Activated naive CD8-positive, alpha-beta T cell treated with anti-CD3 and anti-CD28 coated beads, Interleukin-2, amount 50 U/mL, for 16 hours (primary cell): ENCODE results near the gene ASPG.

Experiments used
- DNase-seq: peaks from one replicate; pipeline ENCODE4 v3.0.0-alpha.2; 2020; ENCODE audit warnings: low read depth, low spot score

ASPG gene

GRCh38 chr14:104075530-104076151, 9.9 kb upstream of the ASPG start:
- DNase-seq: no peak

- no peak for DNase-seq
These were observed 8.8 kb upstream of the ASPG start for GRCh38 chr14:104076743-104077142.

GRCh38 chr14:104078031-104078455, 7.5 kb upstream of the ASPG start:
- peak; percentile 68 for DNase-seq

- DNase-seq: no peak
These were observed 4.9 kb upstream of the ASPG start for GRCh38 chr14:104080376-104081260.

GRCh38 chr14:104081261-104081835, 4.2 kb upstream of the ASPG start:
- no peak for DNase-seq

GRCh38 chr14:104081951-104082464, 3.5 kb upstream of the ASPG start:
- no peak for DNase-seq

GRCh38 chr14:104082807-104083206, 2.7 kb upstream of the ASPG start:
- DNase-seq: no peak

- DNase-seq: no peak
These were observed 1.1 kb upstream of the ASPG start for GRCh38 chr14:104084251-104085002.

GRCh38 chr14:104085889-104086201, 345 bp downstream of the ASPG start:
- no peak for DNase-seq

- no peak for DNase-seq
These were observed 735 bp downstream of the ASPG start for GRCh38 chr14:104086210-104086660.

GRCh38 chr14:104086661-104087461, 1.4 kb downstream of the ASPG start:
- DNase-seq: no peak

- no peak for DNase-seq
These were observed 2.0 kb downstream of the ASPG start for GRCh38 chr14:104087505-104087904.

GRCh38 chr14:104087981-104088850, 2.7 kb downstream of the ASPG start:
- no peak for DNase-seq

GRCh38 chr14:104090071-104090748, 4.7 kb downstream of the ASPG start:
- DNase-seq: no peak

GRCh38 chr14:104091061-104091926, 5.8 kb downstream of the ASPG start:
- DNase-seq: no peak

GRCh38 chr14:104091927-104092771, 6.6 kb downstream of the ASPG start:
- DNase-seq: no peak

- no peak for DNase-seq
These were observed 7.4 kb downstream of the ASPG start for GRCh38 chr14:104092931-104093365.
